Mesenteric fat pad (tissue), 1 donor: ENCODE data around the gene DCAF10. TPM values are rescaled to one million over a fixed set of nuclear protein-coding genes. Genes with fewer than 3 reads are reported as not detected.
A peak's percentile ranks its signal among the peaks of the same experiment; 100 is the strongest.
"Not testable (repeated sequence)": the region's sequence is repeated elsewhere in the genome, so short reads cannot be mapped to it uniquely, and the experiment has no call there.

Source experiments
- DNase-seq: peaks from one replicate; pipeline ENCODE4 v3.0.0-alpha.2; 2020; ENCODE audit warnings: low spot score
- long read RNA-seq: library from polyadenylated mRNA; unstranded; transcript quantifications from one replicate; pipeline ENCODE4 v2.0.0, GENCODE V29; 2020
- total RNA-seq: library from RNA; stranded (reverse); fragmentation: NEBNext Ultra II Directional; extraction: Animal tissue kit (Norgen Biotek cat#: 25700); gene quantifications from one replicate; pipeline ENCODE4 v1.2.1, GENCODE V29; 2021
- donor health status: DM: yes; HTN: yes; CAD: no.

DCAF10 gene
- total RNA-seq, result 32.3 TPM
- long read RNA-seq, transcript DCAF10-202 (7 exons, 3,862 nt), result major isoform, 8 of 30 reads
- long read RNA-seq, partial matches to known transcripts, result 0 of 30 reads
- long read RNA-seq, other reads (novel, unspliced or antisense), result 22 of 30 reads

- peak; percentile 97 for DNase-seq
These were observed at the start of gene DCAF10 for GRCh38 chr9:37800631-37801286. DCAF10 (plus strand) TSS chr9:37800797; CDS start chr9:37800867, 70 bp downstream.

- DNase-seq, result no peak
These were observed 49.4 kb upstream of the DCAF10 start for GRCh38 chr9:37751186-37751585.

GRCh38 chr9:37751704-37752103, 48.9 kb upstream of the DCAF10 start:
- DNase-seq, result not testable (repeated sequence)

- not testable (repeated sequence) for DNase-seq
These were observed 48.5 kb upstream of the DCAF10 start for GRCh38 chr9:37752112-37752511.

- DNase-seq, result no peak
These were observed 47.7 kb upstream of the DCAF10 start for GRCh38 chr9:37752642-37753488.

- no peak for DNase-seq
These were observed 47.0 kb upstream of the DCAF10 start, which contains the start of gene TRMT10B for GRCh38 chr9:37753489-37754190. TRMT10B (plus strand) TSS chr9:37753805; CDS start chr9:37761932, 8,127 bp downstream.

GRCh38 chr9:37758747-37759146, 41.9 kb upstream of the DCAF10 start:
- DNase-seq, result no peak

- no peak for DNase-seq
These were observed 40.0 kb upstream of the DCAF10 start for GRCh38 chr9:37760416-37761161.

- DNase-seq, result no peak
These were observed 39.1 kb upstream of the DCAF10 start for GRCh38 chr9:37761511-37761910.

GRCh38 chr9:37765263-37765662, 35.3 kb upstream of the DCAF10 start:
- not testable (repeated sequence) for DNase-seq

- DNase-seq, result no peak
These were observed 31.3 kb upstream of the DCAF10 start for GRCh38 chr9:37769306-37769705.

- no peak for DNase-seq
These were observed 30.6 kb upstream of the DCAF10 start for GRCh38 chr9:37769995-37770394.

- no peak for DNase-seq
These were observed 25.2 kb upstream of the DCAF10 start for GRCh38 chr9:37775216-37775919.

- no peak for DNase-seq
These were observed 24.3 kb upstream of the DCAF10 start for GRCh38 chr9:37776328-37776727.

GRCh38 chr9:37778534-37778933, 22.1 kb upstream of the DCAF10 start:
- DNase-seq, result no peak

- no peak for DNase-seq
These were observed 16.3 kb upstream of the DCAF10 start for GRCh38 chr9:37784291-37784615.

GRCh38 chr9:37784616-37785483, 15.7 kb upstream of the DCAF10 start, which contains the start of gene EXOSC3:
EXOSC3 (minus strand) TSS chr9:37785064; CDS start chr9:37785044, 20 bp downstream.
- peak; percentile 96 for DNase-seq

- DNase-seq, result no peak
These were observed 13.5 kb upstream of the DCAF10 start for GRCh38 chr9:37787059-37787458.

- DNase-seq, result no peak
These were observed 12.3 kb upstream of the DCAF10 start for GRCh38 chr9:37788332-37788731.
